HCT116 (cell line): ENCODE results near the gene GTPBP10. TPM values are rescaled to one million over a fixed set of nuclear protein-coding genes. Genes with fewer than 3 reads are reported as not detected.

Source experiments
- ATAC-seq: fragments of 200-7000 bp; cut with Tn5 transposase; 2 replicates; pipeline ENCODE4 v1.9.1; 2020; ENCODE audit warnings: mild to moderate bottlenecking, moderate library complexity
- BruUV-seq: library from RNA; stranded (reverse); fragments of 400-500 nt; replicated peaks from 2 replicates; lab custom pipeline; 2021; lab: Mats Ljungman, UMichigan
- CTCF ChIA-PET: fragments of 300-600 bp; sonication (Branson Sonifier 250); formaldehyde crosslinking; loops from one replicate; lab custom pipeline; 2021; ENCODE audit warnings: antibody characterized with exemption; lab: Charles Lee
- POLR2A ChIA-PET: fragments of 300-600, 350-600 bp; sonication (Branson Sonifier 250); formaldehyde crosslinking; loops from one replicate; lab custom pipeline; 2021; ENCODE audit warnings: antibody characterized with exemption; lab: Charles Lee
- RAD21 ChIA-PET, 2 experiments: fragments of 300-600 bp; sonication (Branson Sonifier 250); formaldehyde crosslinking; loops; one replicate each; lab custom pipeline; 2023; ENCODE audit warnings: low total read pairs in 2 of 2; ENCODE audit not compliant: uncharacterized antibody in 2 of 2, unreplicated experiment in 2 of 2, low non-redundant PET in 1 of 2; lab: Charles Lee
- DNase-seq: peaks from one replicate; pipeline ENCODE4 v3.0.0-alpha.2; 2010; ENCODE audit warnings: low read depth, low spot score
- H2AFZ ChIP-seq: fragments of 200-600 bp; shearing (Covaris generic), sonication (generic); 2 replicates; pipeline ENCODE4 v1.6.1; 2017; ENCODE audit warnings: low read depth, mixed run types, mixed read lengths, antibody characterized with exemption, low read length; ENCODE audit not compliant: poor library complexity, severe bottlenecking
- H3K27ac ChIP-seq: 2 replicates; pipeline ENCODE4 v1.5.1; 2012; ENCODE audit warnings: low read depth, low read length
- H3K27me3 ChIP-seq: fragments of 200-600 bp; sonication (generic); 2 replicates; pipeline ENCODE4 v1.6.1; 2016; ENCODE audit warnings: mixed run types, low read length, mixed read lengths; ENCODE audit not compliant: insufficient read depth
- H3K36me3 ChIP-seq, 2 experiments: fragments of 200-500 bp in 1 of 2; fragments of 200-600 bp in 1 of 2; sonication (Bioruptor generic) in 1 of 2; sonication (generic) in 1 of 2; 2 replicates each; pipeline versions ENCODE4 v1.5.1 to v1.6.1; 2014 to 2016; ENCODE audit warnings: low read length in 2 of 2, inconsistent platforms in 1 of 2, mixed read lengths in 1 of 2, mixed run types in 1 of 2; ENCODE audit not compliant: insufficient read depth in 2 of 2, control insufficient read depth in 1 of 2
- H3K4me1 ChIP-seq, 2 experiments: fragments of 200-600 bp in 1 of 2; sonication (generic) in 1 of 2; 2 replicates each; pipeline versions ENCODE4 v1.5.1 to v1.6.1; 2012 to 2017; ENCODE audit warnings: low read length in 2 of 2, inconsistent platforms in 1 of 2, mild to moderate bottlenecking in 1 of 2, mixed read lengths in 1 of 2, mixed run types in 1 of 2, moderate library complexity in 1 of 2; ENCODE audit not compliant: insufficient read depth in 2 of 2, control insufficient read depth in 1 of 2
- H3K4me2 ChIP-seq: fragments of 200-600 bp; sonication (generic); 2 replicates; pipeline ENCODE4 v1.6.1; 2017; ENCODE audit warnings: mixed run types, low read length, mixed read lengths
- H3K4me3 ChIP-seq, 2 experiments: fragments of 200-600 bp in 1 of 2; sonication (generic) in 1 of 2; replicated peaks in 1 of 2; 2 replicates each; pipeline ENCODE4 v1.5.1; 2011 to 2016; ENCODE audit warnings: low read length in 2 of 2, control low read depth in 1 of 2, low read depth in 1 of 2, mild to moderate bottlenecking in 1 of 2, mixed read lengths in 1 of 2, mixed run types in 1 of 2
- H3K79me2 ChIP-seq: fragments of 200-600 bp; sonication (generic); 2 replicates; pipeline ENCODE4 v1.6.1; 2017; ENCODE audit warnings: mild to moderate bottlenecking, mixed run types, low read length, moderate library complexity, mixed read lengths; ENCODE audit not compliant: insufficient read depth
- H3K9ac ChIP-seq: fragments of 200-600 bp; sonication (generic); 2 replicates; pipeline ENCODE4 v1.6.1; 2016; ENCODE audit warnings: low read length, mixed read lengths
- H3K9me2 ChIP-seq: fragments of 200-600 bp; sonication (generic), shearing (Covaris generic); 2 replicates; pipeline ENCODE4 v1.6.1; 2017; ENCODE audit warnings: mixed run types, mild to moderate bottlenecking, moderate library complexity; ENCODE audit not compliant: insufficient read depth
- H3K9me3 ChIP-seq, 2 experiments: fragments of 200-500 bp in 1 of 2; fragments of 200-600 bp in 1 of 2; sonication (Bioruptor generic) in 1 of 2; sonication (generic) in 1 of 2; 2 replicates each; pipeline ENCODE4 v1.6.1; 2014 to 2017; ENCODE audit warnings: low read length in 2 of 2, mixed read lengths in 2 of 2, inconsistent platforms in 1 of 2, low read depth in 1 of 2, mild to moderate bottlenecking in 1 of 2, mixed run types in 1 of 2, moderate library complexity in 1 of 2; ENCODE audit not compliant: control insufficient read depth in 1 of 2, insufficient read depth in 1 of 2
- H4K20me1 ChIP-seq: fragments of 200-600 bp; sonication (generic), shearing (Covaris generic); 2 replicates; pipeline ENCODE4 v1.6.1; 2017; ENCODE audit warnings: mixed run types, mild to moderate bottlenecking, moderate library complexity; ENCODE audit not compliant: insufficient read depth
- ATF3 ChIP-seq: IDR thresholded peaks from 2 replicates; pipeline ENCODE4 v1.6.1; 2012
- CBX3 ChIP-seq: IDR thresholded peaks from 2 replicates; pipeline ENCODE4 v1.6.1; 2012; ENCODE audit warnings: low read depth
- CEBPB ChIP-seq: IDR thresholded peaks from 2 replicates; pipeline ENCODE4 v1.6.1; 2012; ENCODE audit warnings: low read depth
- EZH2 ChIP-seq: fragments of 200-600 bp; sonication (generic); IDR thresholded peaks from 2 replicates; pipeline ENCODE4 v1.6.1; 2017; ENCODE audit warnings: antibody characterized with exemption, mixed run types
- FOSL1 ChIP-seq: IDR thresholded peaks from 2 replicates; pipeline ENCODE4 v1.6.1; 2012; ENCODE audit warnings: low read depth
- POLR2A ChIP-seq: IDR thresholded peaks from 2 replicates; pipeline ENCODE4 v1.7.0; 2011; ENCODE audit warnings: borderline replicate concordance; ENCODE audit not compliant: insufficient read depth, insufficient read length; ENCODE audit errors: extremely low read depth
- POLR2AphosphoS5 ChIP-seq: IDR thresholded peaks from 2 replicates; pipeline ENCODE4 v1.6.1; 2011; ENCODE audit warnings: mild to moderate bottlenecking, low read depth, low read length, moderate library complexity
- SIN3A ChIP-seq: IDR thresholded peaks from 2 replicates; pipeline ENCODE4 v1.6.1; 2012; ENCODE audit warnings: low read depth
- SP1 ChIP-seq: IDR thresholded peaks from 2 replicates; pipeline ENCODE4 v1.6.1; 2012; ENCODE audit warnings: low read depth
- SRF ChIP-seq: IDR thresholded peaks from 2 replicates; pipeline ENCODE4 v1.6.1; 2012; ENCODE audit warnings: low read depth
- TCF7L2 ChIP-seq: IDR thresholded peaks from 2 replicates; pipeline ENCODE4 v1.7.0; 2011; ENCODE audit warnings: borderline replicate concordance, inconsistent platforms; ENCODE audit not compliant: insufficient read depth, insufficient read length; ENCODE audit errors: extremely low read depth
- YY1 ChIP-seq: IDR thresholded peaks from 2 replicates; pipeline ENCODE4 v1.6.1; 2011; ENCODE audit warnings: low read length, low read depth, moderate library complexity, mild to moderate bottlenecking; ENCODE audit not compliant: insufficient replicate concordance; ENCODE audit errors: extremely low read depth
- ZFX ChIP-seq: fragments of 450-650 bp; IDR thresholded peaks from 2 replicates; pipeline ENCODE4 v1.6.1; 2017
- ZNF274 ChIP-seq: fragments of 200-500 bp; sonication (Bioruptor generic); IDR thresholded peaks from 2 replicates; pipeline ENCODE4 v1.6.1; 2014; ENCODE audit warnings: mild to moderate bottlenecking, low read depth, low read length, inconsistent platforms
- intact Hi-C: fragments of 100-400 bp; cut with micrococcal nuclease; formaldehyde crosslinking; loops from 2 replicates; pipeline ENCODE4 v1.10.0; 2022
- total RNA-seq: library from RNA; stranded (reverse); gene quantifications from one replicate; pipeline ENCODE4 v1.2.1, GENCODE V29; 2021; ENCODE audit not compliant: unreplicated experiment

GTPBP10 gene
- total RNA-seq, 1 experiment from 2014 or later: 36.7 TPM

- TF ChIP-seq POLR2A (peak; percentile 87), ZNF274 (no peak), ATF3 (no peak), SP1 (peak; percentile 28), ZFX (no peak), FOSL1 (no peak)
These were observed 56.9 kb downstream of the GTPBP10 start, which contains the start of gene CLDN12 (continued) for GRCh38 chr7:90403174-90404113.

GRCh38 chr7:90404777-90405176 is 58.3 kb downstream of the GTPBP10 start:
- Histone ChIP-seq H3K9me2 (no peaks in the 10 kb centered on the region), H4K20me1 (no peaks in the 10 kb centered on the region), H3K4me3 (no peak overlapping the region; a peak in 1 of 4 replicates), H3K79me2 (peaks cover 15% of the 10 kb centered on the region), H3K36me3 (peaks cover 0 to 11% of the 10 kb centered on the region in 2 experiments; a peak in 2 of 4 replicates), H3K27me3 (no peaks in the 10 kb centered on the region), H3K9me3 (no peaks in the 10 kb centered on the region), H3K4me1 (peaks cover 3 to 11% of the 10 kb centered on the region in 2 experiments; a peak in 3 of 4 replicates), H3K27ac (no peak overlapping the region), H2AFZ (no peak overlapping the region), H3K4me2 (peak overlapping the region; percentile 76; the same call in 1 of the 2 replicates), H3K9ac (no peak overlapping the region)
- no TSS peak for BruUV-seq
- POLR2A ChIA-PET: no interaction called here
- CTCF ChIA-PET: no interaction called here
- intact Hi-C loops: no loop called here
- DNase-seq (no peak), ATAC-seq (no peak)
- no peak for TF ChIP-seq YY1
- RAD21 ChIA-PET: no interaction called here

GRCh38 chr7:90407484-90407821 is 60.9 kb downstream of the GTPBP10 start:
- Histone ChIP-seq H3K9me3 (no peaks in the 10 kb centered on the region), H3K4me1 (peaks cover 3 to 24% of the 10 kb centered on the region in 2 experiments; a peak in 3 of 4 replicates), H3K79me2 (peaks cover 15% of the 10 kb centered on the region), H3K27me3 (no peaks in the 10 kb centered on the region), H3K9ac (no peak overlapping the region), H3K36me3 (peaks cover 0 to 14% of the 10 kb centered on the region in 2 experiments; a peak in 2 of 4 replicates), H3K4me2 (no peak overlapping the region), H4K20me1 (no peaks in the 10 kb centered on the region), H3K9me2 (no peaks in the 10 kb centered on the region), H2AFZ (no peak overlapping the region), H3K27ac (no peak overlapping the region), H3K4me3 (no peak overlapping the region)
- ATAC-seq (no peak), DNase-seq (no peak)
- POLR2A ChIA-PET: no interaction called here
- no peak for TF ChIP-seq EZH2
- no peak for TF ChIP-seq YY1
- TF ChIP-seq ZNF274: no peak
- no peak for TF ChIP-seq SIN3A
- no peak for TF ChIP-seq POLR2A
- TF ChIP-seq CEBPB: no peak
- TF ChIP-seq SRF: no peak
- no peak for TF ChIP-seq CBX3
- TF ChIP-seq TCF7L2: no peak
- TF ChIP-seq POLR2AphosphoS5: no peak
- TF ChIP-seq ZFX: no peak
- intact Hi-C loops: no loop called here
- RAD21 ChIA-PET: no interaction called here
- CTCF ChIA-PET: no interaction called here
- no TSS peak for BruUV-seq
